Measurements from ENCODE around the gene FMN2.

Gene FMN2

GRCh38 chr1:240201931-240202330 lies 110.2 kb downstream of the FMN2 start:
- no peak for DNase-seq

- no peak for DNase-seq
These were observed 115.5 kb downstream of the FMN2 start for GRCh38 chr1:240207073-240207709.

DNA sequence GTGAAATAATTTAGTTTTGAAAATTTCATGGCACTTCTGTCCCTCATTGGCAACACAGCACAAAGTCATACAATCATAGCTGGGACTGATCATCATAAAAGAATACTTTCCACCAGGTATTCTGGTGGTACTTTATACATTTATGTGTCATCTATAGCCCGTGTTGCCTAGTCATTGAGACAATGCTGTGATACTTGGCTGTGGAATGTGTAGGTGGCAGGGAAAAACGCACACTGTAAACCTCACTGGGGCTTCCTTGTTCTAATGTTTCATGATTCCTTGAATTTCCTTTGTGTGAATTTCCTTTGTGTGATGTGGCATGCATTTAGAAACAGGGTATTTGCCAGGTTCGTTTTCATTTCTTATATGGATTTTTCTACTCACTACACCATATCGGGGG lies 118.3 kb downstream of the FMN2 start:
- DNase-seq: no peak

DNA sequence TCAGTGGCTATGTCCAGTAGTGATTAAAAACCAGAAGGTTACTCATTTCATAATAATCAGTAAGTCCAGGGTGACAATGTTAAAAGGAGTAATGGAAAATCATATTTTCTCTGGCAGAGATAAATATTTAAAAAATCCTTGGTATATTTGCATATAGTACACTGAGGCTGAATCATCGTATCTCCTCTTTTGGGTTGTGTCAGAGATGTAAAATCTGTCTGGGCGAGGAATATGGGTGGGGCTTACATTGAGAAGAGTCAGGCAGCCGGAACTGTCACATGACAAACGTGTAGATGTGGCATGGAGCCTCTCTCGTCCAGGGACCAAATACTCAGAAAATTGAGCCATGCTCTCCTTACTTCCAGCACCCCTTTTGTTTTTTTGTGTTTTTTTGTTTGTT lies 120.9 kb downstream of the FMN2 start:
- DNase-seq: no peak

DNA sequence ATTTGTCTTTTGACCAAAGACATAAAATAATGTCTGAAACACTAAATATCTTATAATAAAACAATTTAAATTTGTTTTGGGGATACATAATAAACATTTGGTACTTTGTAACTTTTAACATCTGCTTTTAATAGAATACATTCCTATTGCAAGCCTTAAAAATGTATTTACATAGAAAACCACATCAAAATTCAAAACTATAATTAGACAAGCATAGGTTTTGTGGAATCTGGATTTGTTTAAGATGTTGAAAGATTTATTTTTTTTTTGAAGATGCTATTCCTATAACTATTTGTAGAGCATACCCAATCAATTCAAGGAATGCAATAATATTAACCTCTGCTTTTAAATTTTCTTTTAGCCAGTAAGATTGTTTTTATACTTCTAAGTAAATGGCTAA lies 125.7 kb downstream of the FMN2 start:
- DNase-seq: no peak

- no peak for DNase-seq
These were observed 127.4 kb downstream of the FMN2 start for GRCh38 chr1:240219104-240219503.

DNA sequence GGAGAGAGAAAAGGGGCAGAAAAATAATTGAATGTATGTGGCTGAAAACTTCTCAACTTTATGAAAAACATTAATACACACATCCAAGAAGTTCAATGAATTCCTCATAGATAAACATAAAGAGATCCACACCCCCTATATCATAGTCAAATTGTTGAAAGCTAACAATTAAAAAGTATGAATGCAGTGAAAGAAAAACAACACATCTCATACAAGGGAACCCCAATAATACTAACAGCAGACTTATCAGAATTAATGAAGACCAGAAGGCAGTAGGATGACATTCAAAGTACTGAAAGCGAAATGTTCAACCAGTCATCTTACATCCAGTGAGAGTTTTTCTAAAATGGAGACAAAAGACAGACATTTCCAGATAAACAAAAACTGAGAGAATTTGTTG lies 134.4 kb downstream of the FMN2 start:
- DNase-seq: no peak

- DNase-seq: no peak
These were observed 139.1 kb downstream of the FMN2 start for GRCh38 chr1:240230816-240231215.

DNA sequence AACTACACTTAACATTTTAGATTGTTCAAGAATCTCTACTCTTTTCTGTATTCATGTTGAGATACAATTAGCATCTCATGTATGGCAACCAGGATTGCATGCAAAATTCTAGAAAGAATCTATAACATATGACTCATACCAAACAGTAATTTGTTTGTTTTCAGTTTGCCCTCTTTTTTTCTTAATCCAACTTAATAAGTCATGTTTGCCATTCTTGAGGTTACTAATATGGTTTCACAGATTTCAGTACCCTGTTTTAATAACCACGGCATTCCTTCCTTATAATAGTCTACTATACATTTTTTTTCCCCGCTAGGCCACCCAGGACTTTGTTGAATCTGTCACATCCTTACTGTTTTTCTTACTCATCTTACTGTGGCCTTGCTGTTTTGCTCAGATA lies 140.8 kb downstream of the FMN2 start:
- DNase-seq: no peak

GRCh38 chr1:240234485-240235210 lies 143.0 kb downstream of the FMN2 start:
- DNase-seq: no peak

DNA sequence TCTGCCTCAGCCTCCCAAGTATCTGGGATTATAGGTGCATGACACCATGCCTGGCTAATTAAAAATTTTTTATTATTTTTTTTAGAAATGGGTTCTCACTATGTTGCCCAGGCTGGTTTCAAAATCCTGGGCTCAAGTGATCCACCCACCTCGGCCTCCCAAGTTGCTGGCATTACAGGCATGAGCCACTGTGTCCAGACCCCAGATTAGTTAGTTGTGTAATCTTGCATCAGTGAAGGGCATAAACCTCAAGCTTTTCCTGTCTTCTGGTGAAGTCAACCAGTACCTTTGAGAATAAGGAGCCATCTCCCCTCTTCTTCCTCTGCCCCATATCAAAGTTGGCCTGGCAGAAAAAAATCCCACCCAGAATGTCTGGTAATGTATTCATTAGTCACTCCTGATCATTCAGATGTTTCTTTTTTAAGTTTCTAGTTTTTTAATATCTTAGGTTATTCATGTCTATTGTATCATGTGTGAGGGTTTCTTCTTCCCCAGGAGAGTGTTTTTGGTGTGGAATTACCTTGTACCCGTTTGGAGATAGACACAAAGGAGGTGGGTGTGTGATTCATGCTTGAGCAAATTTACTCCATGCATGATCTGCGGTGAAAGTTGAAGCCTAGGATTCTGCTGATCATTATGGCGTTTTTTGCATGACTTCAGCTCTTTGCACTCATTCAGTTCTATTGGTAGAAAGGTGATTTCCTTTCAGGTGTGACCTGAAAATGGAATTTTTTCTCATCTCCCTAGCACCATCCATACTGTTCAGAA lies 144.0 kb downstream of the FMN2 start:
- no peak for DNase-seq

DNA sequence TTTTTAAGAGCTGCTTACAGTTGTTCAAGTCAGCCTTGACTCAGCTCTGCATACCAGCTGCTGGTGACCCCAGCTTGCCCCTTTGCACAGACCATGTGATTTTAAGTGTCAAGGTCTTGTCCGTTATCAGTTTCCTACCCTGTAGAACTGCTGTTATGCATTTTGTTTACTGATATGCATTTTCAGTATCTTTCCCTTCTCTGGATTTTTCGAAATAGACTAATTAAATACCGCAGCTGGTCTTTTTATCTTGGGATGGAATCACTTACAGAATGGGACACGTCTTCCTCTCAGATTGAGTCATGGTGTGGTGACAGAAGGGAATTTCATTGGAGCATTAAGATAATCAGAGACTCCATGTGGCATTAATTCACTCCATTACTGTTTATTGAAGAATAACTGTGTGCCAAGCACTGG lies 145.6 kb downstream of the FMN2 start:
- no peak for DNase-seq

DNA sequence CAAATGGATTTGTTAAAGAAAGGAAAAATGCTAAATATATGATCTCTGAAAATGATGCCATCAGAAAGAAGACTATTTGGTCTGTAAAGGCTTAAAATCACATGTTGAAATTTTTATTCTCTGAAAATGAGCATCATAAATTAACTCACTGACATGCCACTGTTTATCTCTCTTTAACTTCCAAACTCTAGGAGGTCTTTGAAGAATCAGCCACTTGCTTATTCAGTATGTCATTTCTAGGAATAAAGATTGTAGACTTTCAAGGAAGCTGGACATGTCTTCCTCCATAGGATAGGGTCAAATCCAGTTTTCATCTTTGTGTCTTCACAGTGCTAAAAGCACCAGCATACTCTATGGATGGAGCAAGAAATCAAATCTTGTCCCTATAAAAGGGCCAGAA lies 147.6 kb downstream of the FMN2 start:
- no peak for DNase-seq

DNA sequence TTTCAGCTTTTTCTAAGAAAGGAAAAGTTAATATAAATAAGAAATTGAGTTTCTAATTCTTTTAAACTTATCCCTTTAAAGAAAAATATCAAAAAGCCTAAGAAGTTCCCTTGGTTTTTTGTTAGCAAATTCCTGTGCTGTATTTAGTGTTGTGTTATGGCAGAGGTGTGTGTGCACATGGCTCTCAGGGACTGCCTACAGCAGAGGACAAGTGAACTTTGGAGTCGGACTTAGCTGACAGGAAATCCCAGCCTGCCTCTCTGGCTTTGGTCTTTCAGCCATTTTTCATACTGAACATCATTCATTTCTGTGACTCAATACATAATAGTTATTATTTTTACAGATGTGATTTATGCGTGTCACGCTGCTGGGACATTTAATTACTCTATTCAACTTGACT lies 149.6 kb downstream of the FMN2 start:
- DNase-seq: no peak

- no peak for DNase-seq
These were observed 151.0 kb downstream of the FMN2 start for GRCh38 chr1:240242601-240243144.

DNA sequence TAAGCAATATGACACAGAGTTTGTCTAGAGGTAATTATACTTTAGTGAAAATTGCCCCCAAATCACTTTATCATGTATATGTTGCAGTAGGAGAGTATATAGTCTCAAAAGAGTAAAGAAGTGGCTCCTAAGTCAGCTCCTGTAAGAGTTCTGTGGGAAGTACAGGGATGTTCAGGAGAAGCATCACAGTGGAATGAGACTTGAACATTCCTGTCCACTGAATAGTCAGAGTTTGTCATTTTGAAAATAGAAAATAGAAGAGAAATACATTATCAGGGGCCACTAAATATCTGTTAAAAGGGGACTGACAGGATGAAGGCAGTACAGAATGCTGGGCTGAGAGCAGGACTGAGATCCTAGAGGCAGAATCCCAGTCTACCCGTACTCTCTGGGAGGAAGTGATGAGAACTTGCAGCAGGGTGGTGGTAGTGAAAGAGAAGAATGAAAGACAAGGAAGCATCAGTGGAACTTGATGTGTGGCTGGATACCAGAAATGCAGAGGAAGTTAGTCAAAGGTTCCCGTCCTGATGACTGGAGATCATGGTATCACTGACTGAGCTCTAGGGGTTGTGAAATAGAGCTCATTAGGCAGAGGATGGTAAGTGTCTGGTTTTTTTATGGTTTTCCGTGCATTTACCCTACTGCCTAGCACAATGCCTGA lies 153.4 kb downstream of the FMN2 start:
- no peak for DNase-seq

DNA sequence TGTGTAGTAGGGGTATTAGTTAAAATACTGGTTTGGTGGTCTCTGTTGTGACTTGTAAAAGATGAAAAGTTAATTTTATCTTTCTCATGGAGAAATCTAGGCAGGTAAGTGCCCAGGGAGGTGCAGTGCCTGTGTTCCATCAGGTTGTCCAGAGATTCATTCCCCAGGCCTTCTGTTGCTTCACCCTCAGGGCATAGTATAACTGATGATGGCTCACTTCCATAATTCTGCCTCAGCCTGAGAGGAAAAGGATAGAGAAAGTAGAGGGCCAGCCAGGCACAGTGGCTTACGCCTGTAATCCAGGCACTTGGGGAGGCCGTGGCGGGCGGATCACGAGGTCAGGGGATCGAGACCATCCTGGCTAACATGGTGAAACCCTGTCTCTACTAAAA lies 153.9 kb downstream of the FMN2 start:
- no peak for DNase-seq

DNA sequence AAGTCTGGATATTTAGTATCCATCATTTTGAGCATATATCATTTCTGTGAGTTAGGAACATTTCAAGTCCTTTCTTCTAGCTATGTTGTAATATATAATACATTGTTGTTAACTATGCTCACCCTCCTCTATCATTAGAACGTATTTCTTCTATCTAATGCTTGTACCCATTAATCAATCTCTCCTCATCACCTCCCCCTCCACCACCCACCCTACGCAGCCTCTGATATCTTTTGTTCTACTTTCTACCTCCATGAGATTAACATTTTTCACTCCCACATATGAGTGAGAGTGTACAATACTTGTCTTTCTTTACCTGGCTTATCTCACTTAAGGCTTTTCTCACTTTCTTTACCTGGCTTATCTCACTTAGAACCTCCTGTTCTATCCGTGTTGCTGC lies 156.2 kb downstream of the FMN2 start:
- DNase-seq: no peak

DNA sequence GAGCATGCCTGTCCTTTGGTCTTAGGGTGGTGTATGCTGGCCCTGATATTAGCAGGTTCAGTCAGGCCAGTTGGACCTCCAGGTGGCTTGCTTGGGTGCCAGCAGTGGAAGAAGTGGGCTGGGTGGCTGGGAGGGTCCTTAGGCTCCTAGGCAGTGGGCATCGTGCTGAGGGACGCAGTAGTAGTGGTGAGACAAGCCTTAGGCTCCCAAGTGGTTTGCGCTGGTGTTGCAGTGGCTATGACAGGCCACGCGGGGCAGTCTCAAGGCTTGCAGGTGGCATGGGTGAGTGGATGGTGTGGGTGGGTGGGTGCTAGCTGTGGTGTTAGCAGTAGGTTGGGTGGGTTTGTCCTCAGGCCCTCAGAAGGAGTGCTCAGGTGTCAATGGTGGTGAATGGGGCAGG lies 162.3 kb downstream of the FMN2 start:
- no peak for DNase-seq

DNA sequence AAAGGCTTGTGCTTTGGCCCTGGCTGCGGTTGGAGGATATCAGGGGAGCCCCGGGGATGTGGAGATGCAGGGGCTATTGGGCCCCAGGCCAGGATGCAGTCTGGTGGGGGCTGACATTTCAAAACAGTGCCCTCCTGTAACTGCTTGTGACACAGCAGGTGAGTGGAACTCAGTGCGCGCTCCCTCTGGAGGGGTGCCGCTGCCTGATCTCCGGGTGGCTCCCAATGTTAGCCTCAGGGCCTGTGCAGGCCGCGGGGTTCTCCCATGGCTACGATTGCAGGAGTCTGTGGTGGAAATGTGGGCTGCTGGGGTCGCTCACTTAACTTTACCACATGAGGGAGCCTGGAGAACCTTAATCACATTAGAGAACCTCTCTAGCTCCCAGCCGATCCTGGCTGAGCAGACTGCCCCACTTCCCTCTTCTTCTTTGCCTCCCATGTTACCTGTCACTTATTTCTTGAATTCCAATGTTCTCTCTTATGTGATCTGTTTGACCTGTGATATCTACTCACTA lies 163.2 kb downstream of the FMN2 start:
- no peak for DNase-seq

DNA sequence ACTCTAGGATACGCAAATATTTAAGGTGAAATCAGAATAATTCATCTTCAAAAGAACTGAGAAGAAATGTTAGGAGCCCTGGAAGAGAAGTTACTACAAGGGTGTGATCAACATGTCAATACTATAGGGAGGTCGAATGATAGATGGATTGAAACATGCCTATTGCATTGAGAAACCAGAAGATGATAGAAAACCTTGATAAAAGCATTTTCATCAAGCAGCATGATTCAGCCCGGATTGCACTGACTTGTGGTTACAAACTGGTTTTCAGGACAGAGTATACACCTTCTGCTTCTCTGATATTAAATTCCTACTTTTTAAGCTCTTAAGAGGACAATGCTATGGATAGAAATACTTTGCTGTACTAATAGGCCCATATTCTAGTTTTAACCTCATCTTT lies 164.2 kb downstream of the FMN2 start:
- DNase-seq: no peak

DNA sequence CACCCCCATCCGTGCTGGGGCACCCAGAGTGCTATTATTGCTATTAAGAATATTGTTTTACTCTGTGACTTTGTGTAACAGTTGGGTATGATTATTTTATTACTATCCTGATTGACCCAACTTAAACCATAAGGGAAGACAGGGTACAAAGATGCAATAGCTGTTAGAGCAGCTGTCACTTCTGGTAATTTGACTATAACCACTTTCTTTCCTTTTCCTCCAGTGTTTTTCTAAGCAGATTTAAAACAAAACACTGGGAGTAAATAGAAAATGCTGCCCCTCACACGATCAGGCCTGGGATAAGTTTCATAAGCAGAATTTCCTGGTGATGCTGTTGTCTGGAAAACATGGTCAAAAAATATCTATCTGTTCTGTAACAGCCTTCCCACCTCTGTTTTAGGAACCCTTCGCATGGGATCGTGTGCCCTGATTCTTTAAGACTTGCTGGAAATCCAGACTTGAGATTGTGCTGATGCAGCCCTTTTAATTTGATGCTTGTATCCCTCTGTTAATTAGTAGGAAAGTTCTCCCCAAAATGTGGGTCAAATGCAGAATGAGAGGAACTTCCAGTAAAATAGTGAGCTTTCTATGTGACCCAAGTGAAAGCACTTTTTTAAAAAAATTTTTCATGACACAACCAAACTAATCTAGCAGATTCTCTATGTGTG lies 165.3 kb downstream of the FMN2 start:
- no peak for DNase-seq

- no peak for DNase-seq
These were observed 167.2 kb downstream of the FMN2 start for GRCh38 chr1:240258910-240259309.
